ENCODE data around the gene MLPH. TPM values are rescaled to one million over a fixed set of nuclear protein-coding genes. Genes with fewer than 3 reads are reported as not detected.

Gene MLPH
- total and polyA plus RNA-seq, 2 experiments from 2014 or later, result 8.1 to 10.8 TPM

DNA sequence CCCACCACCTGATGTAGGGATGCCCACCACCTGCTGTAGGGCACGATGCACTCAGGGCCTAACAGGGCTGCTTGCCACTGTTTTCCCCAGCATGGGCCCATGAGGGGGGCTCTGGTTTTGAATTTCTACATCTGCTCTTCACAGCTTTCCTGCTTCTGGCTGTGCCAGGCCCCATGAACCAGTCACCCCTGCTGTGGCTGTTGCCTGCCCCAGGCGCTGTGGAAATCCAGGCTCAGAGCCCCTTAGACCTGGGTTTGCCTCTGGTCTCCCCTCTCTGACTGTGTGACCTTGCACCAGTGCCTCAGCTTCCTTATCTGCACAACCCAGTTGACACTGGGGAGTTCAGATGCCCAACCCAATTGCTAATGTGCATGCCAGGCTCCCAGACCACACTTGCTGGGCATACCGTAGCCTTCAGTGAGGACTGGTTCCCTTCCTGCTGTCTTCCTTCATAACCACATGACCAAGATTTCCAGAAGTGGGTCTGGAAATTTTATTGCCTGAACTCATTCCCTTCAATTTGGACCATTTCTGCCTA is 6.0 kb upstream of the MLPH start:
- Histone ChIP-seq H3K9me3 (ENCODE audit: low read depth) (no peaks in the 10 kb centered on the region), H3K79me2 (ENCODE audit: insufficient read depth) (peaks cover 18% of the 10 kb centered on the region), H3K4me3 (no peak overlapping the region), H3K4me2 (ENCODE audit: unreplicated experiment) (no peak overlapping the region), H2AFZ (no peak overlapping the region), H3K9me2 (ENCODE audit: insufficient read depth) (no peaks in the 10 kb centered on the region), H3K27me3 (replicated peaks; ENCODE audit: insufficient read depth) (no peaks in the 10 kb centered on the region), H3K36me3 (ENCODE audit: low read depth) (no peaks in the 10 kb centered on the region), H3F3A (ENCODE audit: insufficient read depth) (peaks cover 22% of the 10 kb centered on the region), H3K27ac (no peak overlapping the region), H4K20me1 (ENCODE audit: insufficient read depth) (no peaks in the 10 kb centered on the region), H3K9ac (no peak overlapping the region), H3K4me1 (ENCODE audit: insufficient read depth) (peaks cover 33% of the 10 kb centered on the region)
- WGBS, 2 experiments (ENCODE audit: low coverage in 1 of 2, low lambda C conversion rate in 2 of 2, missing lambda C conversion rate in 2 of 2), result 96 to 98% methylated on average over 3 of the region's 3 CpGs
- in situ Hi-C loops (cut with MboI), result no loop called here
- no peak for DNase-seq
- TF ChIP-seq EZH2phosphoT487 (IDR thresholded peaks at IDR 0.05; ENCODE audit: insufficient read depth, low read depth) (no peak), EZH2 (IDR thresholded peaks at IDR 0.05; ENCODE audit: insufficient read depth, poor library complexity, severe bottlenecking) (no peak)

DNA sequence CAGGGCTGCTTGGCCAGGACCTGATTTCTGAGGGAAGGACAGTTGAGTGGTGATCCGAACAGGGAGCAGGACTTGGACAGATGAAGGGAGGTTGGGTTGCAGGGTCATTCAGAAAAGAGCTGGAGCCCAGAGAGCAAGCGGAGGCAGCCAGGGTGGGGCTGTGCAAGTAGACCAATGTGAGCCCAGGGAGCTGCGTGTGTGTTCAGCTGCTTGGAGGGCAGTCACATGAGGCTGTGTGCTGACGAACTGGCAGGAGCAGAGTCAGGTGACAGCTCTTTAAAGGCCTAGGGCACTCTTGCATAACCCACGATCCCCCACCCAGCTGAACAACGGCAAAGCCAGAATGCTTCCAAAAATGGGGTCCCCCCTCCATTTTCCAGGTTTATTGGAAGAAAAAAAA is 4.6 kb upstream of the MLPH start:
- Histone ChIP-seq H3K4me3 (no peak overlapping the region), H3F3A (ENCODE audit: insufficient read depth) (peaks cover 12% of the 10 kb centered on the region; the same call in 1 of the 2 replicates), H2AFZ (peak overlapping the region; percentile 61), H3K36me3 (ENCODE audit: low read depth) (no peaks in the 10 kb centered on the region), H3K4me2 (ENCODE audit: unreplicated experiment) (peak overlapping the region; percentile 14), H3K79me2 (ENCODE audit: insufficient read depth) (peaks cover 27% of the 10 kb centered on the region), H3K27me3 (replicated peaks; ENCODE audit: insufficient read depth) (no peaks in the 10 kb centered on the region), H3K9me3 (ENCODE audit: low read depth) (no peaks in the 10 kb centered on the region), H4K20me1 (ENCODE audit: insufficient read depth) (no peaks in the 10 kb centered on the region), H3K27ac (peak overlapping the region; percentile 56), H3K9me2 (ENCODE audit: insufficient read depth) (no peaks in the 10 kb centered on the region), H3K4me1 (ENCODE audit: insufficient read depth) (peaks cover 32% of the 10 kb centered on the region), H3K9ac (peak overlapping the region; percentile 38)
- in situ Hi-C loops (cut with MboI), result no loop called here
- 51 to 52% methylated on average over 6 of the region's 6 CpGs for WGBS, 2 experiments (ENCODE audit: low coverage in 1 of 2, low lambda C conversion rate in 2 of 2, missing lambda C conversion rate in 2 of 2)
- peak; percentile 75 for DNase-seq
- TF ChIP-seq EZH2 (IDR thresholded peaks at IDR 0.05; ENCODE audit: insufficient read depth, poor library complexity, severe bottlenecking) (no peak), EZH2phosphoT487 (IDR thresholded peaks at IDR 0.05; ENCODE audit: insufficient read depth, low read depth) (no peak)

DNA sequence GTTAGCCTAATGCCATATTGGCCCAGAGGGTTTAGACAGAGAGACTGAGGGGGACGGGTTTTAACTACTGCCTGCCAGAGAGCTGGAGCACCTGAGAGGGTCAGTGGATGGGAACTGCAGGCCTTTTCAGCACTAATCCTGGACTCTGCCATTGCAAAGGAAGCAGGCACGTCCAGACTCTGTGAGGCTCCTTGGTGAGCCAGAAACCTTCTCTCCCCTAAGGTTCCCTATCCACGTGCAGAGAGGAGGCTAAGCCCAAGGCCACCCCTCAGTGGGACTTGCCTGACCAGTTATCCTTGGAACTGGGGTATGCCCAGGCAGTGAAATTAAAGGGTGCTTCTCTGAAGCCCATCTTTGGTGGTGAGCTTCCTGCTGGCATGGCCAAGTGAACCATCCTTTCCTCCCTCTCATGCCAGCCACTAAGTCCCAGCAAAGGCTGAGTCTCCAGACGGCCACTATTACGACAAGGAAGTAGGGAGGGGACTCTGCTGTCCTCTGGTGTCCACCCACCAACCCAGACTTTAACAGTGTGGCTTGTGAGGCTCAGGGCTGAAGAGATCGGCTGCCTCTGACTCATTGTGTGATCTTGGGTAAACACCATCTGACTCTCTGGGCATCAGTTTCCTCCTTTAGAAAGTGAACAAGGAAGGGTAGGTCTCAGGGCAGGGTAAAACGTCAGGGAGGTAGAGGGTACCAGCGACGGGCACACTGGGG is 3.9 kb upstream of the MLPH start:
- Histone ChIP-seq H3K4me3 (no peak overlapping the region), H3K9me2 (ENCODE audit: insufficient read depth) (no peaks in the 10 kb centered on the region), H3F3A (ENCODE audit: insufficient read depth) (peaks cover 12% of the 10 kb centered on the region; the same call in 1 of the 2 replicates), H3K4me1 (ENCODE audit: insufficient read depth) (peaks cover 32% of the 10 kb centered on the region), H3K27ac (peak overlapping the region; percentile 56), H2AFZ (peak overlapping the region; percentile 61), H3K4me2 (ENCODE audit: unreplicated experiment) (peak overlapping the region; percentile 3), H3K9ac (peak overlapping the region; percentile 38), H3K79me2 (ENCODE audit: insufficient read depth) (peaks cover 27% of the 10 kb centered on the region), H3K36me3 (ENCODE audit: low read depth) (no peaks in the 10 kb centered on the region), H3K9me3 (ENCODE audit: low read depth) (no peaks in the 10 kb centered on the region), H3K27me3 (replicated peaks; ENCODE audit: insufficient read depth) (no peaks in the 10 kb centered on the region), H4K20me1 (ENCODE audit: insufficient read depth) (no peaks in the 10 kb centered on the region)
- WGBS, 2 experiments (ENCODE audit: low coverage in 1 of 2, low lambda C conversion rate in 2 of 2, missing lambda C conversion rate in 2 of 2), result 25 to 26% methylated on average over 9 of the region's 9 CpGs
- TF ChIP-seq EZH2 (IDR thresholded peaks at IDR 0.05; ENCODE audit: insufficient read depth, poor library complexity, severe bottlenecking) (no peak), EZH2phosphoT487 (IDR thresholded peaks at IDR 0.05; ENCODE audit: insufficient read depth, low read depth) (no peak)
- in situ Hi-C loops (cut with MboI), result no loop called here
- DNase-seq, result peak; percentile 79

DNA sequence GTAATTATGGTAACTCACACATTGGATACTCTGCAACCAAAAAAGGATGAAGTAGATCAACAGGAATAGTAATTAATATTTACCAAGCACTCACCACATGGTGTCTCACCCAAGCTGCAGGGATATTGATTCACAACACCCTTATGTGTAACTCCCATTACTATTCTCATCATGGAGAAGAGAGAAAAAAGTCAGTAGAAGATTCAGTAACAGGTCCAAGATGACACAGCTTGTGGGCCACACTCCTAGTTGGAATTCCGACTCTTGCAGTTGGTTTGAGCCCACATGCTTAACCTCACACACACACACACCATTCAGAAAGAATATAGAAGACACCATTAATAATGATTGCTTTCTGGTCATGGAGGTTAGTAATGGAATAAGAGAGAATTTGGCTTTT is 1.7 kb upstream of the MLPH start:
- Histone ChIP-seq H3K27ac (no peak overlapping the region), H3K4me2 (ENCODE audit: unreplicated experiment) (peak overlapping the region; percentile 87), H3K9ac (peak overlapping the region; percentile 83; the same call in 1 of the 2 replicates), H2AFZ (no peak overlapping the region), H3K79me2 (ENCODE audit: insufficient read depth) (peaks cover 32% of the 10 kb centered on the region), H3K27me3 (replicated peaks; ENCODE audit: insufficient read depth) (no peaks in the 10 kb centered on the region), H3K36me3 (ENCODE audit: low read depth) (no peaks in the 10 kb centered on the region), H3K9me2 (ENCODE audit: insufficient read depth) (no peaks in the 10 kb centered on the region), H3K4me1 (ENCODE audit: insufficient read depth) (peaks cover 39% of the 10 kb centered on the region), H3K4me3 (no peak overlapping the region), H3K9me3 (ENCODE audit: low read depth) (no peaks in the 10 kb centered on the region), H4K20me1 (ENCODE audit: insufficient read depth) (no peaks in the 10 kb centered on the region), H3F3A (ENCODE audit: insufficient read depth) (peaks cover 16% of the 10 kb centered on the region; the same call in 1 of the 2 replicates)
- in situ Hi-C loops (cut with MboI), result no loop called here
- no peak for TF ChIP-seq EZH2phosphoT487 (IDR thresholded peaks at IDR 0.05; ENCODE audit: insufficient read depth, low read depth)
- no peak for TF ChIP-seq EZH2 (IDR thresholded peaks at IDR 0.05; ENCODE audit: insufficient read depth, poor library complexity, severe bottlenecking)
- peak; percentile 27 for DNase-seq
- 88 to 93% methylated on average over 1 of the region's 1 CpG for WGBS, 2 experiments (ENCODE audit: low coverage in 1 of 2, low lambda C conversion rate in 2 of 2, missing lambda C conversion rate in 2 of 2)

Measured in GM23248 (cell line).